Caco-2 (cell line): ENCODE measurements around the gene HCFC2. TPM values are rescaled to one million over a fixed set of nuclear protein-coding genes. Genes with fewer than 3 reads are reported as not detected.

ENCODE experiments used
- BruUV-seq: library from RNA; stranded (reverse); fragments of 400-500 nt; replicated peaks from 2 replicates; lab custom pipeline; 2021; lab: Mats Ljungman, UMichigan
- CTCF ChIA-PET: fragments of 300-600 bp; sonication (Branson Sonifier 250); formaldehyde crosslinking; loops from one replicate; lab custom pipeline; 2022; ENCODE audit warnings: antibody characterized with exemption; lab: Charles Lee
- POLR2A ChIA-PET: fragments of 300-600 bp; sonication (Branson Sonifier 250); formaldehyde crosslinking; loops from one replicate; lab custom pipeline; 2022; ENCODE audit warnings: antibody characterized with exemption; lab: Charles Lee
- DNase-seq, 2 experiments: peaks; one replicate each; pipeline versions ENCODE4 v3.0.0 to v3.0.0-alpha.2; 2020 to 2022
- H3K27me3 ChIP-seq: replicated peaks from 2 replicates; pipeline ENCODE4 v1.6.0; 2011; ENCODE audit warnings: low read length; ENCODE audit not compliant: control insufficient read depth, insufficient read depth
- H3K36me3 ChIP-seq: 2 replicates; pipeline ENCODE4 v1.5.1; 2011; ENCODE audit warnings: low read length; ENCODE audit not compliant: control insufficient read depth, insufficient read depth
- H3K4me1 ChIP-seq: fragments of 250-450 bp; sonication (Bioruptor Pico); 2 replicates; pipeline ENCODE4 v1.5.1; 2020; ENCODE audit warnings: mild to moderate bottlenecking
- H3K4me3 ChIP-seq: 2 replicates; pipeline ENCODE4 v1.5.1; 2011; ENCODE audit warnings: low read depth, mild to moderate bottlenecking, control low read depth, low read length
- H3K9me3 ChIP-seq: fragments of 250-450 bp; sonication (Bioruptor Pico); 2 replicates; pipeline ENCODE4 v1.5.1; 2020; ENCODE audit warnings: mild to moderate bottlenecking, moderate library complexity
- H3K27ac Mint-ChIP-seq: one replicate; pipeline ENCODE4 v1.8.0; 2022; ENCODE audit warnings: mixed read lengths; ENCODE audit not compliant: unreplicated experiment
- H3K27me3 Mint-ChIP-seq: one replicate; pipeline ENCODE4 v1.8.0; 2022; ENCODE audit warnings: mixed read lengths; ENCODE audit not compliant: insufficient read depth, unreplicated experiment
- H3K36me3 Mint-ChIP-seq: one replicate; pipeline ENCODE4 v1.8.0; 2022; ENCODE audit warnings: mild to moderate bottlenecking, mixed read lengths; ENCODE audit not compliant: insufficient read depth, unreplicated experiment
- H3K4me1 Mint-ChIP-seq: one replicate; pipeline ENCODE4 v1.8.0; 2022; ENCODE audit warnings: low read depth, mixed read lengths; ENCODE audit not compliant: unreplicated experiment
- H3K4me3 Mint-ChIP-seq: one replicate; pipeline ENCODE4 v1.8.0; 2022; ENCODE audit warnings: mild to moderate bottlenecking, moderate library complexity, mixed read lengths; ENCODE audit not compliant: unreplicated experiment
- H3K9me3 Mint-ChIP-seq: one replicate; pipeline ENCODE4 v1.8.0; 2022; ENCODE audit warnings: mixed read lengths; ENCODE audit not compliant: unreplicated experiment
- intact Hi-C: fragments of 100-400 bp; cut with micrococcal nuclease; formaldehyde crosslinking; loops from one replicate; pipeline ENCODE4 v1.10.0; 2022; ENCODE audit not compliant: unreplicated experiment
- total RNA-seq: library from RNA; stranded (reverse); gene quantifications from 2 replicates; pipeline ENCODE4 v1.2.3, GENCODE V29; 2022
- TF ChIP-seq, protein P1 (sequence below), 2 experiments: fragments of 200-600 bp in 1 of 2; IDR thresholded peaks; 1 replicate in 1 of 2; 2 replicates in 1 of 2; pipeline versions ENCODE4 v1.5.1 to v1.8.0; 2011 to 2022; ENCODE audit warnings: antibody characterized with exemption in 1 of 2, control low read depth in 1 of 2, inconsistent platforms in 1 of 2, low read depth in 1 of 2, low read length in 1 of 2, mild to moderate bottlenecking in 1 of 2, moderate library complexity in 1 of 2; ENCODE audit not compliant: insufficient read depth in 1 of 2, severe bottlenecking in 1 of 2, unreplicated experiment in 1 of 2

Gene HCFC2
- total RNA-seq, 1 experiment from 2014 or later: 4.9 TPM

DNA sequence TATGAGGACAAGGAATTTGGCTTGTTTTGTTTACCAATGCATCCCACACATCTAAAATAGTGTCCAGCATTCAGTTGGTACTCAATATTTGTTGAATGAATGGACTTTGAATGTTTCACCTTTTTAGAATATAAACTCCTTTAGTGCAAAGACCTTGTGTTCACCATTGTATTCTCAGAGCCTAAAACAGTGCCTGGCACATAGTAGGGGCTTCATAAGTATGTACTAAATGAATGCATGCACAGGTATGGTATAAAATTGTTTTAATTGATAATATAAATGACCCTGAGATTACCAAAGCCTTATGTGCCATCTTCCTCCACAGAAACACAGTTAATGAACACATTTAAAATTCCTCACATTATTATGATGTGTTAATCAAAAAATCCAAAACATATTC is 78.7 kb downstream of the HCFC2 start:
- ChIA-PET CTCF (no interaction called here), POLR2A (no interaction called here)
- Mint-ChIP-seq H3K4me3 (no peak overlapping the region), H3K9me3 (no peaks in the 10 kb centered on the region), H3K36me3 (no peaks in the 10 kb centered on the region), H3K4me1 (no peaks in the 10 kb centered on the region), H3K27me3 (peaks cover 4% of the 10 kb centered on the region), H3K27ac (no peak overlapping the region)
- Histone ChIP-seq H3K36me3 (no peaks in the 10 kb centered on the region), H3K4me1 (no peaks in the 10 kb centered on the region), H3K4me3 (no peak overlapping the region), H3K9me3 (no peaks in the 10 kb centered on the region), H3K27me3 (no peaks in the 10 kb centered on the region)
- no TSS peak for BruUV-seq
- TF ChIP-seq, protein P1, sequence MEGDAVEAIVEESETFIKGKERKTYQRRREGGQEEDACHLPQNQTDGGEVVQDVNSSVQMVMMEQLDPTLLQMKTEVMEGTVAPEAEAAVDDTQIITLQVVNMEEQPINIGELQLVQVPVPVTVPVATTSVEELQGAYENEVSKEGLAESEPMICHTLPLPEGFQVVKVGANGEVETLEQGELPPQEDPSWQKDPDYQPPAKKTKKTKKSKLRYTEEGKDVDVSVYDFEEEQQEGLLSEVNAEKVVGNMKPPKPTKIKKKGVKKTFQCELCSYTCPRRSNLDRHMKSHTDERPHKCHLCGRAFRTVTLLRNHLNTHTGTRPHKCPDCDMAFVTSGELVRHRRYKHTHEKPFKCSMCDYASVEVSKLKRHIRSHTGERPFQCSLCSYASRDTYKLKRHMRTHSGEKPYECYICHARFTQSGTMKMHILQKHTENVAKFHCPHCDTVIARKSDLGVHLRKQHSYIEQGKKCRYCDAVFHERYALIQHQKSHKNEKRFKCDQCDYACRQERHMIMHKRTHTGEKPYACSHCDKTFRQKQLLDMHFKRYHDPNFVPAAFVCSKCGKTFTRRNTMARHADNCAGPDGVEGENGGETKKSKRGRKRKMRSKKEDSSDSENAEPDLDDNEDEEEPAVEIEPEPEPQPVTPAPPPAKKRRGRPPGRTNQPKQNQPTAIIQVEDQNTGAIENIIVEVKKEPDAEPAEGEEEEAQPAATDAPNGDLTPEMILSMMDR (IDR thresholded peaks at IDR 0.05; ENCODE audit: insufficient read depth in 1 of 2, low read depth in 1 of 2, low read length in 1 of 2, severe bottlenecking in 1 of 2, unreplicated experiment in 1 of 2): no peak
- DNase-seq: no peak
- intact Hi-C loops: no loop called here

DNA sequence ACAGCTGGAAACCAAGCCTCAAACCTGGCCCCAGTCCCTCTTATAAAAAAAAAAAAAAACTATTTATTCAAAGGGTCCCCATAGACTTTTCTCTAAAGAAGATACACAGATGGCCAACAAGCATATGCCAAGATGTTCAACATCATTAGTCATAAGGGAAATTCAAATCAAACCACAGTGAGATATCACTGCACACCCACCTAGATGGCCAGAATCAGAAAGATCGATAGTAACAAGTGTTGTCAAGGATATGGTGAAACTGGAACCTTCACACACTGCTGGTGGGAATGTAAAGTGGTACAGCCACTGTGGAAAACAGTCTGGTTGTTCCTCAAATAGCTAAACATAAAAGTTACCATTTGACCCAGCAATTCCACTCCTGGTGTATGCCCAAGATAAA is 79.6 kb downstream of the HCFC2 start:
- TF ChIP-seq, protein P1 (IDR thresholded peaks at IDR 0.05; ENCODE audit: insufficient read depth in 1 of 2, low read depth in 1 of 2, low read length in 1 of 2, severe bottlenecking in 1 of 2, unreplicated experiment in 1 of 2): no peak
- no TSS peak for BruUV-seq
- ChIA-PET POLR2A (no interaction called here), CTCF (no interaction called here)
- H3K4me1 Mint-ChIP-seq: no peaks in the 10 kb centered on the region
- H3K9me3 ChIP-seq: no peaks in the 10 kb centered on the region
- H3K4me3 Mint-ChIP-seq: no peak overlapping the region
- no peaks in the 10 kb centered on the region for H3K36me3 Mint-ChIP-seq
- H3K27me3 Mint-ChIP-seq: peaks cover 4% of the 10 kb centered on the region
- DNase-seq: no peak
- H3K27ac Mint-ChIP-seq: no peak overlapping the region
- no peaks in the 10 kb centered on the region for H3K4me1 ChIP-seq
- H3K27me3 ChIP-seq: no peaks in the 10 kb centered on the region
- no peaks in the 10 kb centered on the region for H3K9me3 Mint-ChIP-seq
- no peaks in the 10 kb centered on the region for H3K36me3 ChIP-seq
- intact Hi-C loops: no loop called here
- H3K4me3 ChIP-seq: no peak overlapping the region

- POLR2A ChIA-PET: interaction anchor here (0.6 kb wide), 1 partner anchor 10 kb away, joined by 3 read pairs; the partner anchor contains the start of gene NFYB
- Histone ChIP-seq H3K4me3 (no peak overlapping the region), H3K36me3 (no peaks in the 10 kb centered on the region), H3K9me3 (no peaks in the 10 kb centered on the region), H3K27me3 (no peaks in the 10 kb centered on the region), H3K4me1 (no peaks in the 10 kb centered on the region)
- no TSS peak for BruUV-seq
- Mint-ChIP-seq H3K27ac (no peak overlapping the region), H3K36me3 (no peaks in the 10 kb centered on the region), H3K4me1 (no peaks in the 10 kb centered on the region), H3K9me3 (no peaks in the 10 kb centered on the region), H3K27me3 (peaks cover 3% of the 10 kb centered on the region), H3K4me3 (no peak overlapping the region)
- no peak for DNase-seq
- CTCF ChIA-PET: no interaction called here
- intact Hi-C loops: no loop called here
- TF ChIP-seq, protein P1 (IDR thresholded peaks at IDR 0.05; ENCODE audit: insufficient read depth in 1 of 2, low read depth in 1 of 2, low read length in 1 of 2, severe bottlenecking in 1 of 2, unreplicated experiment in 1 of 2): no peak
Measured at GRCh38 chr12:104147346-104147745, 83.0 kb downstream of the HCFC2 start.
